ENCODE data around the gene MED23. TPM values are rescaled to one million over a fixed set of nuclear protein-coding genes. Genes with fewer than 3 reads are reported as not detected.

Gene MED23
- total and polyA plus RNA-seq, 9 donors = 16.3 to 26.4 (median 21.2) TPM

- DNase-seq = no peak
- H3K27ac ChIP-seq (ENCODE audit: low read length) = no peak overlapping the region
- H3K4me3 ChIP-seq (ENCODE audit: low read length) = no peak overlapping the region
- H3K9me3 ChIP-seq (replicated peaks; ENCODE audit: control insufficient read depth, low read depth, low read length) = no peaks in the 10 kb centered on the region
- H3K27me3 ChIP-seq (ENCODE audit: control insufficient read depth, insufficient read depth, low read length) = no peaks in the 10 kb centered on the region
- H3K36me3 ChIP-seq (ENCODE audit: control insufficient read depth, insufficient read depth, low read length) = no peaks in the 10 kb centered on the region
- no peaks in the 10 kb centered on the region for H3K4me1 ChIP-seq (ENCODE audit: control insufficient read depth, insufficient read depth, low read length)
- 93% methylated on average over 22 of the region's 25 CpGs for WGBS (ENCODE audit: insufficient coverage)
Observed at GRCh38 chr6:131524695-131525336, 103.2 kb downstream of the MED23 start.

- DNase-seq = no peak
- Histone ChIP-seq H3K4me3 (ENCODE audit: low read length) (no peak overlapping the region), H3K36me3 (ENCODE audit: control insufficient read depth, insufficient read depth, low read length) (no peaks in the 10 kb centered on the region), H3K9me3 (replicated peaks; ENCODE audit: control insufficient read depth, low read depth, low read length) (no peaks in the 10 kb centered on the region), H3K27me3 (ENCODE audit: control insufficient read depth, insufficient read depth, low read length) (no peaks in the 10 kb centered on the region), H3K4me1 (ENCODE audit: control insufficient read depth, insufficient read depth, low read length) (no peaks in the 10 kb centered on the region), H3K27ac (ENCODE audit: low read length) (no peak overlapping the region)
- WGBS (ENCODE audit: insufficient coverage) = 100% methylated on average over 1 of the region's 1 CpG
Observed at GRCh38 chr6:131523988-131524673, 103.9 kb downstream of the MED23 start.

Other genes with a start within 250 kb of the MED23 start
- gene ARG1, start 55.0 kb downstream of the MED23 start, total RNA-seq = 0.27 TPM
- gene ARG1, start 55.0 kb downstream of the MED23 start, polyA plus RNA-seq (ENCODE audit: insufficient read depth in 1 of 8, insufficient read length in 8 of 8, low replicate concordance in 1 of 8) = 1 to 10 TPM in 2 of 8 donors, under 1 TPM in 6; 0.27 to 1.8 (median 0.71) TPM
- gene ENPP3, start 9.1 kb upstream of the MED23 start, total RNA-seq = 0.31 TPM
- gene ENPP3, start 9.1 kb upstream of the MED23 start, polyA plus RNA-seq (ENCODE audit: insufficient read depth in 1 of 8, insufficient read length in 8 of 8, low replicate concordance in 1 of 8) = 1 to 10 TPM in 1 of 8 donors, under 1 TPM in 7; 0.16 to 2.9 (median 0.35) TPM
- not detected for gene OR2A4, start 73.2 kb upstream of the MED23 start, total RNA-seq
- gene OR2A4, start 73.2 kb upstream of the MED23 start, polyA plus RNA-seq (ENCODE audit: insufficient read depth in 1 of 8, insufficient read length in 8 of 8, low replicate concordance in 1 of 8) = under 1 TPM in 1 of 8 donors, not detected in 7; 0.14 TPM
- gene CTAGE9, start 82.8 kb upstream of the MED23 start, total RNA-seq = not detected
- gene CTAGE9, start 82.8 kb upstream of the MED23 start, polyA plus RNA-seq (ENCODE audit: insufficient read depth in 1 of 8, insufficient read length in 8 of 8, low replicate concordance in 1 of 8) = under 1 TPM in 1 of 8 donors, not detected in 7; 0.17 TPM
- gene ENPP1, start 179.8 kb upstream of the MED23 start, total RNA-seq = 13.7 TPM
- gene ENPP1, start 179.8 kb upstream of the MED23 start, polyA plus RNA-seq (ENCODE audit: insufficient read depth in 1 of 8, insufficient read length in 8 of 8, low replicate concordance in 1 of 8) = 10 to 100 TPM in 3 of 8 donors, 1 to 10 TPM in 5; 7.9 to 16.1 (median 8.9) TPM

Data from muscle of leg (tissue), 11 donors.